HEK293T (cell line): ENCODE results near the gene BNIP3.

ENCODE experiments used
- CTCF ChIA-PET: fragments of 350-600 bp; formaldehyde crosslinking; extraction: SDS; loops from one replicate; lab custom pipeline; 2021; ENCODE audit warnings: antibody characterized with exemption, inconsistent platforms; lab: Yijun Ruan, JAX
- POLR2A ChIA-PET: fragments of 350-600 bp; formaldehyde crosslinking; extraction: SDS; loops from one replicate; lab custom pipeline; 2020; ENCODE audit warnings: antibody characterized with exemption, inconsistent platforms; lab: Yijun Ruan, JAX
- DNase-seq: peaks from one replicate; pipeline ENCODE4 v3.0.0; 2012; ENCODE audit warnings: mixed read lengths; ENCODE audit errors: extremely low spot score
- ARNT ChIP-seq: fragments of 450-650 bp; IDR thresholded peaks from 2 replicates; pipeline ENCODE4 v1.6.1; 2017; ENCODE audit warnings: mild to moderate bottlenecking
- BHLHE40 ChIP-seq: fragments of 450-650 bp; IDR thresholded peaks from 2 replicates; pipeline ENCODE4 v1.6.1; 2016; ENCODE audit warnings: mild to moderate bottlenecking, moderate library complexity, borderline replicate concordance
- CTBP1 ChIP-seq: fragments of 450-650 bp; IDR thresholded peaks from 2 replicates; pipeline ENCODE4 v1.6.1; 2016; ENCODE audit warnings: borderline replicate concordance
- ELF4 ChIP-seq: fragments of 450-650 bp; IDR thresholded peaks from 2 replicates; pipeline ENCODE4 v1.6.1; 2017; ENCODE audit warnings: antibody characterized with exemption
- FOXA1 ChIP-seq: fragments of 450-650 bp; IDR thresholded peaks from 2 replicates; pipeline ENCODE4 v1.6.1; 2016; ENCODE audit warnings: mild to moderate bottlenecking
- FOXK2 ChIP-seq: fragments of 450-650 bp; IDR thresholded peaks from 2 replicates; pipeline ENCODE4 v1.6.1; 2016; ENCODE audit warnings: mild to moderate bottlenecking
- FOXM1 ChIP-seq: fragments of 450-650 bp; IDR thresholded peaks from 2 replicates; pipeline ENCODE4 v1.6.1; 2017; ENCODE audit warnings: mild to moderate bottlenecking, borderline replicate concordance
- HDGF ChIP-seq: fragments of 450-650 bp; IDR thresholded peaks from 2 replicates; pipeline ENCODE4 v1.6.1; 2017; ENCODE audit warnings: antibody characterized with exemption, borderline replicate concordance
- L3MBTL2 ChIP-seq: fragments of 450-650 bp; conservative IDR thresholded peaks from 2 replicates; pipeline ENCODE4 v1.6.1; 2016; ENCODE audit warnings: mild to moderate bottlenecking
- LEF1 ChIP-seq: fragments of 450-650 bp; IDR thresholded peaks from 2 replicates; pipeline ENCODE4 v1.6.1; 2017; ENCODE audit warnings: mild to moderate bottlenecking, borderline replicate concordance
- NFRKB ChIP-seq: fragments of 450-650 bp; IDR thresholded peaks from 2 replicates; pipeline ENCODE4 v1.6.1; 2016; ENCODE audit warnings: mild to moderate bottlenecking, moderate library complexity
- SP1 ChIP-seq: fragments of 450-650 bp; IDR thresholded peaks from 2 replicates; pipeline ENCODE4 v1.6.1; 2017
- SUZ12 ChIP-seq: fragments of 450-650 bp; IDR thresholded peaks from 2 replicates; pipeline ENCODE4 v1.6.1; 2016; ENCODE audit warnings: mild to moderate bottlenecking
- TARDBP ChIP-seq: fragments of 450-650 bp; IDR thresholded peaks from 2 replicates; pipeline ENCODE4 v1.6.1; 2016
- ZNF384 ChIP-seq: fragments of 450-650 bp; IDR thresholded peaks from 2 replicates; pipeline ENCODE4 v1.6.1; 2016
- TF ChIP-seq, protein P1 (sequence below): fragments of 450-650 bp; IDR thresholded peaks from 2 replicates; pipeline ENCODE4 v1.6.1; 2016

Gene BNIP3

DNA sequence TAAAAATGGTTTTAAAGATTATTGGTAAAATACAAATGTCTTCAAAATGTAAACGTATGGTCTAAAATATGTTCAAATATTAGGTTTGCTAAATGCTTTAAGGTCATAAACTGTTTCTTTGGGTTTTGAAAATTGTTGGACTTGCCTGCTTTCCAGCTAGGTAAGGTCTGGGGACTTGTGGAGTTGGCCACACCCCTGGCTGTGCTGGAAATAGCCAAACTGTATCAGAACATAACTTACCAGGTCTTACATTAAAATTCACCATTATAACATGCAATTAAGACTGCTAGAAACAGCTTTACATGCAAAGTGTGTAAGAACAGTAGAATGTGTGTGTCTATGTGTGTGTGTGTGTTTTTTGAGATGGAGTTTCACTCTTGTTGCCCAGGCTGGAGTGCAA, 29.7 kb upstream of the BNIP3 start:
- no peak for DNase-seq
- CTCF ChIA-PET, result interaction anchor here (1.7 kb wide), 1 partner anchor 12 kb away, joined by 7 read pairs; no protein-coding TSS in a partner anchor
- TF ChIP-seq ZNF384 (no peak), HDGF (no peak), TARDBP (no peak), ELF4 (no peak), LEF1 (no peak), L3MBTL2 (no peak), FOXK2 (no peak), CTBP1 (no peak), SP1 (no peak), SUZ12 (no peak), FOXA1 (no peak), FOXM1 (no peak), ARNT (no peak)
- TF ChIP-seq, protein P1, sequence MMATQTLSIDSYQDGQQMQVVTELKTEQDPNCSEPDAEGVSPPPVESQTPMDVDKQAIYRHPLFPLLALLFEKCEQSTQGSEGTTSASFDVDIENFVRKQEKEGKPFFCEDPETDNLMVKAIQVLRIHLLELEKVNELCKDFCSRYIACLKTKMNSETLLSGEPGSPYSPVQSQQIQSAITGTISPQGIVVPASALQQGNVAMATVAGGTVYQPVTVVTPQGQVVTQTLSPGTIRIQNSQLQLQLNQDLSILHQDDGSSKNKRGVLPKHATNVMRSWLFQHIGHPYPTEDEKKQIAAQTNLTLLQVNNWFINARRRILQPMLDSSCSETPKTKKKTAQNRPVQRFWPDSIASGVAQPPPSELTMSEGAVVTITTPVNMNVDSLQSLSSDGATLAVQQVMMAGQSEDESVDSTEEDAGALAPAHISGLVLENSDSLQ, result no peak
- POLR2A ChIA-PET, result no interaction called here

DNA sequence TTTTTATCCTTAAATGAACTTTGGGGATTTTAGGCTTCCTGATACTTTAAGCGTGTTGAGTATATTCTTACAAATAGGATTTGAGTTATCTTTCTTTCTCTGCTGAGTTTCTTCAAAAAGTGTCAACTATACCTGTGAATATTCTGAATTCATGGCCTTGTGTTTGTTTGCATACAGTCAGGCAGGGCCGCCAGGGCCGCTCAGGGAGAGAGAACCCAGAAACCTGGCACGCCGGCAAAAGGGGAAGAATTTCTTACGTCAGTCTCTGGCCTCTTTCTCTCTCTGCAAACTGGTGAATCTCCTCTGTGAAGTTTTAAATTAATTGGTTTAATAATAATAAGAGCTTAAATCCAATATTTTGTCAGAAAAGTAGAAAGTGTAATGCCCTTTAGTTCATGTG, 29.3 kb upstream of the BNIP3 start:
- DNase-seq, result no peak
- ChIA-PET CTCF (interaction anchor here (1.7 kb wide), 1 partner anchor 12 kb away, joined by 7 read pairs; no protein-coding TSS in a partner anchor), POLR2A (no interaction called here)
- TF ChIP-seq ZNF384 (no peak), FOXA1 (no peak), ARNT (no peak), FOXM1 (no peak), BHLHE40 (no peak), CTBP1 (no peak), LEF1 (no peak), FOXK2 (no peak), SUZ12 (no peak), ELF4 (no peak), TARDBP (no peak), NFRKB (no peak), SP1 (no peak), HDGF (no peak)
- TF ChIP-seq, protein P1, result no peak

DNA sequence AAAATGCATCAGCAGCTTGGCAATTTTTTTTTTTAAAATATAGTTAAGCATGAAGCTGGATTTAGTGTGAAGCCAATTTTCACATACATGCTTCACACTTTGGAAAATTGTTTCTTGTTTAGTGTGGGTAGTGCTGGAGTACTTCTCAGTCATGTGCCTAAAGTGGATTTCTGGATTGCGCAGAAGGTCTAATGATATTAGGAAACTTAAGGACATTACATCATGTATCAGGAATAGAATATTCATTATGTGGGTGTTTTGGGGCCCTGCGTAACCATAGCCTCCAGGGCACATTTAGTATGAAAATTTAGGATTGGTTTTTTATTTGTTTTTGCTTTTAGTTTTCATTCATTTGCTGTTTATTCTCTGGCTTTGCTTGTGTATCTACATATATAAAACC, 28.8 kb upstream of the BNIP3 start:
- DNase-seq, result no peak
- POLR2A ChIA-PET, result no interaction called here
- CTCF ChIA-PET, result interaction anchor here (1.7 kb wide), 1 partner anchor 13 kb away, joined by 7 read pairs; no protein-coding TSS in a partner anchor
- no peak for TF ChIP-seq ARNT
- no peak for TF ChIP-seq ZNF384
- no peak for TF ChIP-seq HDGF
- TF ChIP-seq NFRKB, result no peak
- TF ChIP-seq FOXK2, result no peak
- TF ChIP-seq, protein P1, result no peak
- no peak for TF ChIP-seq FOXA1
- TF ChIP-seq LEF1, result no peak
- no peak for TF ChIP-seq BHLHE40
- no peak for TF ChIP-seq SUZ12
- no peak for TF ChIP-seq ELF4
- no peak for TF ChIP-seq SP1
- no peak for TF ChIP-seq FOXM1
- TF ChIP-seq CTBP1, result no peak
- TF ChIP-seq TARDBP, result no peak
- TF ChIP-seq L3MBTL2, result no peak

DNA sequence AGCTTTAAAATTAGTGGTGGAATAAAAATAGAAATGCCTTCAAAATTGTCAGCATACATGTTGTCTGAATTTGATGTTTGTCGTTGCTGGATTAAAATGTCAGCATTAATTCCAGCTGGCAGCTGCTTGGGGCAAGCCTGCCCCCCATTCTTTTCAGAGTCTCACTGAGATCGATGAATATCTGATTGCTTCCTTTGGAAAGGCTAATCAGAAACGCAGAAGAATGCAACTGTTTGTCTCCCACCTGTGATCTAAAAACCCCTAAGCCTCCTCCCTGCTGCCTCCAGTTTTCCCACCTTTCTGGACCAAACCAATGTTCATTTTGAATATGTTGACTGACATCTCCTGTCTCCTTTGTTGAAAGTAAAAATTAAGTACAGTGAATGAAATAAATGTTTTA, 27.9 kb upstream of the BNIP3 start:
- POLR2A ChIA-PET, result no interaction called here

DNA sequence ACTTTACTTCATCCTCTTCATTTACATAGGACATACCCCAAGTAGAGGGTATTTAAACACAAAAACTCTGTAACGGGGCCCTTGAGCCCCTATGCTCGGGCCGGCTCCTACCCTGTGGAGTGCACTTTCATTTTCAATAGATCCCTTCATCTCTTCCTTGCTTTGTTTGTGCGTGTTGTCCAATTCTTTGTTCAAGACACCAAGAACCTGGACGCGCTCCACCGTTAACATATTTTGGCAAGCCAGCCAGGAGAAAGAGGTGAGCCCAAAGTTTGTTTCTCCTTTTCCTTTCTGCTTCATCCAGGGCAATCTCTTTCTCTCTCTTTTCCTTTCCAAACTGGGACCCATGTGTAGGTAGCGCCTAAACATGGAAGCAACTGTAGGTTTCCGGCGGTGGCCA, 26.0 kb upstream of the BNIP3 start:
- no peak for DNase-seq
- ChIA-PET POLR2A (no interaction called here), CTCF (no interaction called here)
- TF ChIP-seq LEF1 (no peak), HDGF (no peak), ZNF384 (no peak), FOXK2 (no peak), TARDBP (no peak), FOXA1 (no peak), FOXM1 (no peak), NFRKB (no peak), CTBP1 (no peak), SUZ12 (no peak), SP1 (no peak)

More for the DNA sequence above, 27.9 kb upstream of the BNIP3 start:
- CTCF ChIA-PET, result interaction anchor here (1.2 to 1.6 kb wide), 2 partner anchors 12 to 13 kb away, joined by 4 read pairs; no protein-coding TSS in a partner anchor
- no peak for TF ChIP-seq ELF4
- DNase-seq, result no peak

DNA sequence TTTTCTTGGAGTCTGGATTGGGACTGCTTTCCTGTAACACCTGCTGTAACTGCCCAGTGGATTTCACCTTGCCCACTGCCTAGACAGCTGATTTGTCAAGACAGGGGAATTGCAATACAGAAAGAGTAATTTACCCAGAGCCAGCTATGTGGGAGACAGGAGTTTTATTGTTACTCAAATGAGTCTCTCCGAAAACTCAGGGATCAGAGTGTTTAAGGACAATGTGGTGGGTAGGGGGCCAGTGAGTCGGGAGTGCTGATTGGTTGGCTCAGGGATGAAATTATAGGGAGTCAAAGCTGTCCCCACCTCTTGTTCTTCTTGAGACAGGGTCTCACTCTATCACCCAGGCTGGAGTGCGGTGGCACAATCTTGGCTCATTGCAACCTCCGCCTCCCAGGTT, 25.2 kb upstream of the BNIP3 start:
- DNase-seq, result no peak
- TF ChIP-seq FOXK2, result no peak
- TF ChIP-seq CTBP1, result no peak
- TF ChIP-seq SUZ12, result no peak
- TF ChIP-seq TARDBP, result no peak
- no peak for TF ChIP-seq BHLHE40
- TF ChIP-seq LEF1, result no peak
- no peak for TF ChIP-seq NFRKB
- no peak for TF ChIP-seq ZNF384
- TF ChIP-seq, protein P1, result no peak
- TF ChIP-seq ARNT, result no peak
- no peak for TF ChIP-seq L3MBTL2
- no peak for TF ChIP-seq HDGF
- no peak for TF ChIP-seq FOXA1
- no peak for TF ChIP-seq ELF4
- TF ChIP-seq SP1, result no peak
- TF ChIP-seq FOXM1, result no peak
- ChIA-PET CTCF (no interaction called here), POLR2A (no interaction called here)
